Gastrocnemius medialis (tissue), 4 donors: ENCODE results near the gene LRRC66. TPM values are rescaled to one million over a fixed set of nuclear protein-coding genes. Genes with fewer than 3 reads are reported as not detected.

Experiments
- ATAC-seq, 2 donors: fragments of 150-250 bp; one replicate each; pipeline ENCODE4 v1.9.1; 2016
- DNase-seq, 2 donors: peaks; one replicate each; pipeline ENCODE4 v3.0.0-alpha.2; 2019
- H3K27ac ChIP-seq, 4 donors: fragments of 200-600 bp; sonication (generic); 1 replicate in 1 of 4; 2 replicates in 3 of 4; pipeline ENCODE4 v1.5.1; 2016 to 2018; ENCODE audit warnings: mild to moderate bottlenecking in 2 of 4, moderate library complexity in 1 of 4
- H3K27me3 ChIP-seq, 3 donors: fragments of 200-600 bp; sonication (generic) in 2 of 3; 1 replicate in 1 of 3; 2 replicates in 2 of 3; pipeline versions ENCODE4 v1.5.1 to v1.6.0; 2016 to 2019; ENCODE audit warnings: mild to moderate bottlenecking in 1 of 3, moderate library complexity in 1 of 3
- H3K36me3 ChIP-seq, 2 donors: fragments of 200-600 bp; sonication (generic) in 1 of 2; one replicate each; pipeline ENCODE4 v1.5.1; 2017 to 2018
- H3K4me1 ChIP-seq, 2 donors: fragments of 200-600 bp; sonication (generic) in 1 of 2; one replicate each; pipeline ENCODE4 v1.5.1; 2016 to 2017; ENCODE audit warnings: mild to moderate bottlenecking in 2 of 2
- H3K4me3 ChIP-seq, 4 donors: fragments of 200-600 bp; sonication (generic) in 3 of 4; 1 replicate in 1 of 4; 2 replicates in 3 of 4; pipeline ENCODE4 v1.5.1; 2016 to 2019; ENCODE audit warnings: mild to moderate bottlenecking in 2 of 4
- H3K9me3 ChIP-seq, 3 donors: fragments of 200-600 bp; sonication (generic) in 2 of 3; 1 replicate in 1 of 3; 2 replicates in 2 of 3; pipeline ENCODE4 v1.5.1; 2016 to 2019
- POLR2A ChIP-seq, 2 donors: fragments of 450-650 bp; IDR thresholded peaks; one replicate each; pipeline ENCODE4 v1.6.1; 2017; ENCODE audit warnings: antibody characterized with exemption in 2 of 2, mild to moderate bottlenecking in 2 of 2, moderate library complexity in 2 of 2
- in situ Hi-C, 4 donors: fragments of 200-750 bp; cut with MboI; loops; one replicate each; pipeline versions ENCODE4 v1.15.0 to v1.8.0; 2017; ENCODE audit warnings: low sequenced_read_pairs in 4 of 4
- intact Hi-C: fragments of 100-400 bp; cut with DNase I; formaldehyde crosslinking; loops from one replicate; pipeline ENCODE4 v1.15.1; 2023; ENCODE audit warnings: low total_unique reads
- total RNA-seq, 4 donors: library from RNA; depleted of rRNA; stranded (reverse); fragments of >200 nt; gene quantifications; one replicate each; pipeline versions ENCODE4 v1.1.0 to v1.2.3, GENCODE V29; 2016
- TF ChIP-seq, protein P1 (sequence below), 5 experiments: fragments of 450-650 bp in 3 of 5; fragments of 200-600 bp in 2 of 5; sonication (generic) in 2 of 5; IDR thresholded peaks in 4 of 5; conservative IDR thresholded peaks in 1 of 5; 1 replicate in 4 of 5; 2 replicates in 1 of 5; pipeline ENCODE4 v1.5.1; 2016 to 2019; ENCODE audit warnings: antibody characterized with exemption in 5 of 5, mild to moderate bottlenecking in 3 of 5, moderate library complexity in 3 of 5

LRRC66 gene
- total RNA-seq, 4 donors from 2014 or later = 0.33 to 3.3 (median 1.1) TPM

DNA sequence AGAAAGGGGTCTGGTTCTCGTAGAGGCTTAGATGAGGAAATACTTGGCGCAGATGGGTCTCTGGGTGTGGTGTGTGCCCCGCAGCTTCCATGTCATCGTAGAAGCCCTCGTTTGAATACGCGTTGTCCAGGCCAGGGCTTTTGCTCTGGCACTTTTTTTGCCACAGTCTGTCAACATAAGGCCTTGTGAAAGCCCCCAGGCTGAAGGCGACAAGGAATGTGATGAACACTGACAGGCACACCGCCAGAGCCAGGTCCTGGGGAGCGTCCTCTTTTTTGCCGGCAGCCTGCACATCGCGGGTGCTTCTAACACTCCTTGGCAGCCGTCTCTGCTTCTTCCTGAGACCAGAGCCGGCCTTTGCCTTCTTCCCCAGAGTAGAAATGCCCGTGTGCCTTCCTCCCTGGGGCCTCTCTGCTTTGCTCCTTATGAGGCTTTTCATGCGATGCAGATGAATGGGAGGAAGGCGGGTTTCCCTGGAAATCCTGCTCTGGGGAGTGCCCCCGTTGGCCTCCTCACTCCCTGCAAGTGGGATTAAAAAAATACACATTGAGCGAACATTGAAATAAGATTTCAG lies 24.4 kb downstream of the LRRC66 start:
- Histone ChIP-seq H3K9me3 (no peaks in the 10 kb centered on the region), H3K27me3 (no peaks in the 10 kb centered on the region), H3K4me1 (no peaks in the 10 kb centered on the region), H3K4me3 (no peak overlapping the region), H3K36me3 (peaks cover 0 to 22% of the 10 kb centered on the region in 2 donors), H3K27ac (no peak overlapping the region)
- ATAC-seq = no peak
- in situ Hi-C loops (no loop called here), intact Hi-C loops (no loop called here)
- DNase-seq = no peak
- TF ChIP-seq, protein P1, sequence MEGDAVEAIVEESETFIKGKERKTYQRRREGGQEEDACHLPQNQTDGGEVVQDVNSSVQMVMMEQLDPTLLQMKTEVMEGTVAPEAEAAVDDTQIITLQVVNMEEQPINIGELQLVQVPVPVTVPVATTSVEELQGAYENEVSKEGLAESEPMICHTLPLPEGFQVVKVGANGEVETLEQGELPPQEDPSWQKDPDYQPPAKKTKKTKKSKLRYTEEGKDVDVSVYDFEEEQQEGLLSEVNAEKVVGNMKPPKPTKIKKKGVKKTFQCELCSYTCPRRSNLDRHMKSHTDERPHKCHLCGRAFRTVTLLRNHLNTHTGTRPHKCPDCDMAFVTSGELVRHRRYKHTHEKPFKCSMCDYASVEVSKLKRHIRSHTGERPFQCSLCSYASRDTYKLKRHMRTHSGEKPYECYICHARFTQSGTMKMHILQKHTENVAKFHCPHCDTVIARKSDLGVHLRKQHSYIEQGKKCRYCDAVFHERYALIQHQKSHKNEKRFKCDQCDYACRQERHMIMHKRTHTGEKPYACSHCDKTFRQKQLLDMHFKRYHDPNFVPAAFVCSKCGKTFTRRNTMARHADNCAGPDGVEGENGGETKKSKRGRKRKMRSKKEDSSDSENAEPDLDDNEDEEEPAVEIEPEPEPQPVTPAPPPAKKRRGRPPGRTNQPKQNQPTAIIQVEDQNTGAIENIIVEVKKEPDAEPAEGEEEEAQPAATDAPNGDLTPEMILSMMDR (IDR thresholded peaks at IDR 0.05 in 4 of 5, conservative IDR thresholded peaks at IDR 0.05 in 1 of 5) = no peak
- no peak for TF ChIP-seq POLR2A (IDR thresholded peaks at IDR 0.05)

DNA sequence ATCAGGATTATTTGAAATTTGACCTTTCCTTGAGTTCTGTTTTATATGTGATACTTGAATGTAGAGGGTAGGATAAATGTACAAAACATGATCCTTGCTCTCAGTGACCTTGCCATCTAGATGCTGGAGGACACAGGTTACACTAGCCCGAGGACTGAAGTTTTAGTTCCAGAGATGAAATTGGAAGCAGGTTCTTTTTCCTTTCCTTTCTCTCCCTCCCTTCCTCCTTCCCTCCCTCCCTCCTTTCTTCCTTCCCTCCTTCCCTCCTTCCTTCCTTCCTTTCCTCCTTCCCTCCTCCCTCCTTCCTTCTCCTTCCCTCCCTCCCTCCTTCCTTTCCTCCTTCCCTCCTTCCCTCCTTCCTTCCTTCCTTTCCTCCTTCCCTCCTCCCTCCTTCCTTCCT lies 54.3 kb downstream of the LRRC66 start:
- no peak for ATAC-seq
- no peaks in the 10 kb centered on the region for H3K36me3 ChIP-seq
- TF ChIP-seq POLR2A (IDR thresholded peaks at IDR 0.05) = no peak
- TF ChIP-seq, protein P1 (IDR thresholded peaks at IDR 0.05 in 4 of 5, conservative IDR thresholded peaks at IDR 0.05 in 1 of 5) = no peak
- no peaks in the 10 kb centered on the region for H3K27me3 ChIP-seq
- DNase-seq = no peak
- intact Hi-C loops (no loop called here), in situ Hi-C loops (no loop called here)
- H3K4me1 ChIP-seq = no peaks in the 10 kb centered on the region
- no peak overlapping the region for H3K4me3 ChIP-seq
- no peak overlapping the region for H3K27ac ChIP-seq
- no peaks in the 10 kb centered on the region for H3K9me3 ChIP-seq

DNA sequence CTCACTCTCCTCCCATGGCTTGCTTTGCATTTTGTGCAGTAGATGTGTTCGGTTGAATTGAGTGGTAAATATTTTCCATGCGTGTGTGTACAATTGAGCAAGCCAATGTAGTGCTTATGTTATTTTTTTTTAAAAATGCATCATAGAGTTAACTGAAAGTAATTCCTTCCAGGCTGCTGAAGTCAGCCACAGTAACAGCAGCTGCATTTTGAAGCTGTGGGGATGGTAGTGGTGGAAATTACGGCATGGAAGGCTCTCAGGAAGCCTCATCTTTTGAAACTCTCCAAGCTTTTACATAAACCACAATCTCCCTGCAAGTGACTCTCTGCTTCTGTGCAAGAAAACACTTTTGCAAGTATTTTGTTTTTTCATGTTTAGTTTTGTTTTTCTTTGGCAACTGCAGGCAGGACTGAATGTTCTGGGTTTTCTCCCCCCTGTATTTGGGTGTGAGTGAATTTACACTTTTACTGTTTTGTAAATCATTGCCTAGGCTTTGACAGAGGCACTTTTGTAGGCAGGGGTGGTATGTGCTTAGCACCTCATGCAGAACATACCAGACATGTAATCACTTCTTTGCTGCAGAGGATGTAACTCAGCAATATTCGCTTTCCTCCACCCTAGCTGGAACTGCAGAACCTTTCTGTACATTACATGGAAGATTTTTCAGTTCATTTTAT lies 56.2 kb downstream of the LRRC66 start:
- H3K36me3 ChIP-seq = no peaks in the 10 kb centered on the region
- in situ Hi-C loops (no loop called here), intact Hi-C loops (no loop called here)
- H3K9me3 ChIP-seq = no peaks in the 10 kb centered on the region
- ATAC-seq (no peak), DNase-seq (no peak)
- no peak overlapping the region for H3K4me3 ChIP-seq
- H3K4me1 ChIP-seq = no peaks in the 10 kb centered on the region
- H3K27ac ChIP-seq = no peak overlapping the region
- H3K27me3 ChIP-seq = no peaks in the 10 kb centered on the region
- TF ChIP-seq POLR2A (IDR thresholded peaks at IDR 0.05) = no peak
- TF ChIP-seq, protein P1 (IDR thresholded peaks at IDR 0.05 in 4 of 5, conservative IDR thresholded peaks at IDR 0.05 in 1 of 5) = no peak

DNA sequence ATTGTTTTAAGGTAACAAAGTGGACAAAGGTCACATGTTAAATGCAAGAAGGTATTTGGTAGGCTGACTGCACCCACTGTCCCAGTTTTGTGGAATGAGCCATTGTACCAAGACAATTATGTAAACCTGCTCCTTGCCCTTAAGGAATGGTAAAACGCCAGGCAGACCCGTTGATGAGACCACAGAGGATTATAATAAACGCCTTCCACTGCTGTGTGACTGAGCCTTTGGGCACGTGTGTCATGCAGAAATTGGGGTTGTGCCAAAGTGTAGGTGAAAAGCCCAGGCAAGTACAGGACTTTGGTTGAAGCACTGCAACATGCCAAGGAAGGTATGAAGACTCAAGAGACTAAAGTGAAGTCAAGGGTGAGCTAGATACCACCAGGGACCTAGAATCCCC lies 59.7 kb downstream of the LRRC66 start:
- no peak overlapping the region for H3K4me3 ChIP-seq
- H3K27ac ChIP-seq = no peak overlapping the region
- DNase-seq (no peak), ATAC-seq (no peak)
- intact Hi-C loops (no loop called here), in situ Hi-C loops (no loop called here)
- H3K27me3 ChIP-seq = no peaks in the 10 kb centered on the region
- H3K4me1 ChIP-seq = no peaks in the 10 kb centered on the region
- TF ChIP-seq, protein P1 (IDR thresholded peaks at IDR 0.05 in 4 of 5, conservative IDR thresholded peaks at IDR 0.05 in 1 of 5) = no peak
- TF ChIP-seq POLR2A (IDR thresholded peaks at IDR 0.05) = no peak
- H3K9me3 ChIP-seq = no peaks in the 10 kb centered on the region
- H3K36me3 ChIP-seq = no peaks in the 10 kb centered on the region
